Hepatocyte (in vitro differentiated cells): ENCODE results near the gene RAP1GAP.

Experiments
- EZH2 ChIP-seq: fragments of 200-600 bp; sonication (generic); IDR thresholded peaks from 2 replicates; pipeline ENCODE4 v1.6.1; 2016; ENCODE audit warnings: antibody characterized with exemption, mild to moderate bottlenecking, borderline replicate concordance
- EZH2phosphoT487 ChIP-seq: fragments of 200-600 bp; sonication (generic); IDR thresholded peaks from one replicate; pipeline ENCODE4 v1.6.1; 2018; ENCODE audit warnings: antibody characterized with exemption, mild to moderate bottlenecking, low read depth, moderate library complexity; ENCODE audit not compliant: unreplicated experiment, severe bottlenecking
- TF ChIP-seq, protein P1 (sequence below): fragments of 200-600 bp; sonication (generic); IDR thresholded peaks from 2 replicates; pipeline ENCODE4 v1.5.1; 2016; ENCODE audit warnings: antibody characterized with exemption, mild to moderate bottlenecking; ENCODE audit not compliant: poor library complexity

DNA sequence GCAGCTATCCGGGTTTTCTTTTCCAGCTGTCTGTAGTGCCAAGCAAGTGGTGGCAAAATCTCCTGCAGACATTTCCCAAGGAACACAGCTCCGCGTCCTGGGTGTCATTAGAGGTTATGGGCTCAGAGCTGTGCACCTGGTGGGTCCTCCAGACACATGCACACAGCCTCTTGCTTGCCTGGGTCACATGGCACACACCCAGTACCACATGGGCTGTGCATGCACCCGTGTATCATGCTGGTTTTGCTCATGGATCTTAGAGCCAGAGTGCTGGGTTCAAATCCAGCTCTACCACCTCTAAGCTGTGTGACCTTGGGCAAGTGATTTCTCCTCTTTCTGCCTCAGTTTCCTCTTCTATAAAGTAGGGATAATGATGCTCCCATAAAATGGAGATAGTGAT is 98.3 kb downstream of the RAP1GAP start:
- TF ChIP-seq, protein P1, sequence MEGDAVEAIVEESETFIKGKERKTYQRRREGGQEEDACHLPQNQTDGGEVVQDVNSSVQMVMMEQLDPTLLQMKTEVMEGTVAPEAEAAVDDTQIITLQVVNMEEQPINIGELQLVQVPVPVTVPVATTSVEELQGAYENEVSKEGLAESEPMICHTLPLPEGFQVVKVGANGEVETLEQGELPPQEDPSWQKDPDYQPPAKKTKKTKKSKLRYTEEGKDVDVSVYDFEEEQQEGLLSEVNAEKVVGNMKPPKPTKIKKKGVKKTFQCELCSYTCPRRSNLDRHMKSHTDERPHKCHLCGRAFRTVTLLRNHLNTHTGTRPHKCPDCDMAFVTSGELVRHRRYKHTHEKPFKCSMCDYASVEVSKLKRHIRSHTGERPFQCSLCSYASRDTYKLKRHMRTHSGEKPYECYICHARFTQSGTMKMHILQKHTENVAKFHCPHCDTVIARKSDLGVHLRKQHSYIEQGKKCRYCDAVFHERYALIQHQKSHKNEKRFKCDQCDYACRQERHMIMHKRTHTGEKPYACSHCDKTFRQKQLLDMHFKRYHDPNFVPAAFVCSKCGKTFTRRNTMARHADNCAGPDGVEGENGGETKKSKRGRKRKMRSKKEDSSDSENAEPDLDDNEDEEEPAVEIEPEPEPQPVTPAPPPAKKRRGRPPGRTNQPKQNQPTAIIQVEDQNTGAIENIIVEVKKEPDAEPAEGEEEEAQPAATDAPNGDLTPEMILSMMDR: no peak
- no peak for TF ChIP-seq EZH2
- no peak for TF ChIP-seq EZH2phosphoT487
